CMK (cell line): ENCODE results near the gene PMS1.
A peak's percentile ranks its signal among the peaks of the same experiment; 100 is the strongest.
"Not testable (repeated sequence)": the region's sequence is repeated elsewhere in the genome, so short reads cannot be mapped to it uniquely, and the experiment has no call there.

Source experiments
- DNase-seq: peaks from one replicate; pipeline ENCODE4 v3.0.0-alpha.2; 2010; ENCODE audit warnings: low read depth

Gene PMS1

GRCh38 chr2:189783927-189784867, at the start of gene PMS1, which contains the start of gene ORMDL1:
Gene PMS1, plus strand, starts transcription at chr2:189784450. Its CDS starts 7,360 bp downstream, at chr2:189791810.
Gene ORMDL1, minus strand, starts transcription at chr2:189784339. Its CDS starts 1,744 bp downstream, at chr2:189782595.
- peak; percentile 70 for DNase-seq

DNA sequence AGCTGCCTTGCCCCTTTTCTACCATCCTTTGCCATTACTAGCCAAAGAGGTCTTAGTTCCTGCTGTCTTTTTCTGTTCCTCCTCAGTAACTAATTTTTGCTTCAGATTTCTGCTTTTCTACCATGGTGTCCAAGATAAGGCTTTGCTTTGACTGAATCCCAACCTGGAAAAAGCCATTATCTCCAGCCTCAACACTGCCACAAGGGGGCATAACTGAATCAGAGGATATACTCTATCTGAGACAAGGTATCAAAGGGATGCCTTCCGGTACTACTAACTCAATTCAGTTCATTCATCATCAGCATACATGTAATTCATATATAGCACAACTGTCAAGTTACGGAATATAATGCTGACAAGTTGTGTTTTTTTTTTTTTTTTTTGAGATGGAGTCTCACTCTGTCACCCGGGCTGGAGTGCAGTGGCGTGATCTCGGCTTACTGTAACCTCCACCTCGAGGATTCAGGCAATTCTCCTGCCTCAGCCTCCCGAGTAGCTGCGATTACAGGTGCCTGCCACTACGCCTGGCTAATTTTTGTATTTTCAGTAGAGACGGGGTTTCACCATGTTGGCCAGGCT, 33.1 kb upstream of the PMS1 start:
- DNase-seq: peak; percentile 4

- DNase-seq: no peak
Measured at GRCh38 chr2:189756311-189756952, 27.8 kb upstream of the PMS1 start.

DNA sequence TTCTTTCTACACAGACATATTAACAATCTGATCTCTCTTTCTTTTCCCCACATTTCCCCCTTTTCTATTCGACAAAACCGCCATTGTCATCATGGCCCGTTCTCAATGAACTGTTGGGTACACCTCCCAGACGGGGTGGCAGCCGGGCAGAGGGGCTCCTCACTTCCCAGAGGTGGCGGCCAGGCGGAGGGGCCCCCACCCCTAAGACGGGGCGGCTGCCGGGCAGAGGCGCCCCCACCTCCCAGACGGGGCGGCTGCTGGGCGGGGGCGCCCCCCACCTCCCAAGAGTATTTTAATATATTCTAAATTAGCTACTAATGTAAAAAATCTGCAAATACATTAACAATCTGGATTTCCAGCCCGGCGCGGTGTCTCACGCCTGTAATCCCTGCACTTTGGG, 24.1 kb upstream of the PMS1 start:
- DNase-seq: not testable (repeated sequence)

- no peak for DNase-seq
Measured at GRCh38 chr2:189762229-189762550, 22.1 kb upstream of the PMS1 start.

GRCh38 chr2:189762551-189763298, 21.5 kb upstream of the PMS1 start, which contains the start of gene OSGEPL1:
Gene OSGEPL1, minus strand, starts transcription at chr2:189762792. Its CDS starts 1,152 bp downstream, at chr2:189761640.
- DNase-seq: peak; percentile 88

GRCh38 chr2:189763908-189764661, 20.2 kb upstream of the PMS1 start:
- DNase-seq: no peak

DNA sequence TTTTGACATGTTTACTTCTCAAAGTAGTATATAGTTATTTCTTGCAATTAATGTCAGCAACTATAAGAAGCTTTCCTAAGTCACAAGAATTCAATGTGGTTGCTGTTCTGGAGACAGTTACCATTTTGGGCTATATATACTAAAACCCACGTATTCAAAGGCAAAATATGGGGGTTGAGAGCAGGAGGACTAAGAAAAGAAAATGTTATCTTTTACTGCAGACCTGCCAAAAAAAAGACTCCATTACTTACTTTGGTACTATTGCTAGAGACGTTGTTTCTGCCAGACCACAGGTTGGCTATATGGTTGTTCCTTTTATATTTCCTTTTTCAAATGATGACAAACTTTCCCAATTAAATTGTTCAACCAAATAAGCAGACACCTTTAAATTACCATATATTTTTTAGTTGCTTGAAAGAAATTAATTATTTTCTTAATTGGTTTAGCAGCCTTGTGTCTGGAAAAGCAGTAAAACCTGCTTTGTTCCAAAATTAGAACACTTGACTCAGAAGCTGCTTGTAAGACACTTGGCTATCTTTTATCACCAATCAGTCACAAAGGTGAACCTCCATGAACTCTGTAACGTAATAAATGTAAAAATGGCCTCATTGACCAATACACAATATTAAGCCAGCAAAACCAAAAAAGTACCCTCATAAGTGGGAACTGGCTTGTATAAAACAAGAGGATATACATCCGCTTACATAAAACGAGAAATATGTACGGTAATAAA, 13.5 kb upstream of the PMS1 start:
- DNase-seq: no peak

GRCh38 chr2:189772212-189772611, 12.0 kb upstream of the PMS1 start:
- DNase-seq: no peak

DNA sequence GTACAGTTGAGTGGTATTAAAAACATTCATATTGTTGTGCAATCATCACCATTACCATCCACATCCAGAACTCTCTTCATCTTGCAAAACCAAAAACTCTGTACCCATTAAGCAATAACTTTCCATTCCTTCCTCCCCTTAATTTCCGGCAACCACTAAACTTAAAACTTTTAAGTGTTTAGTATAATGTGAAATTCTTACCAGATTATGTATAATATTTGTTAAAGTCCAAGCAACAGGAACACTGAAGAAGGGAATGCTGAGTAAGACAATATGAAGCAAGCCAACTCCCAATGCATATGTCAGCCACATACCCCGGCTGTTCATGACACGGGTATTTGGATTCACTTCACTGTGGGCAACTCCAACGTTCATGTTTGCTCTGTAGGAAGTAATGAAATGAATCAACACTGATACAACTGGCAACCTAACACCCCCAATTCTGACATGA, 2.0 kb upstream of the PMS1 start:
- DNase-seq: no peak

DNA sequence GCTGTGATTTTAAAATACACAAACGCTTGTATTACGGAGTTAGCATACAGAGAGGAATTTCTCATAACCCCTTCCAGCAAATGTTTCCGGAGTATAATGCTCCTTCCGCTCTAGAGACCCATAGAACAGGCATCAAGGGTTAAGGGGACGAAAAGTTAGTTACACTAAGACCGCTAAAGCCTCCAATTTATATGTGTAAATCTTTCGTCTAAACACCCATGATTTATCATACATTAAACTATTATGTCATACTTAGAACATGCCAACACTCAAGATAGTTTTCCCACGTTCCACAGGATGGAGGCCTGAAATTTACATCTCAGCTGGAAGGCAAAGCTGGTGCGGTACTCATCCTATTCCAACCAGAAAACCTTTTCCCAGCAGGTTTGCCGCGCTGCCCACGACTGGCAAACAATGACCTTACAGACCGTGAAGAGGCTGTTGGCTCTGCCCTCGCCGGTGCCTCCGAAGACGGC, 761 bp upstream of the PMS1 start:
- no peak for DNase-seq

- DNase-seq: no peak
Measured at GRCh38 chr2:189791338-189792042, 7.2 kb downstream of the PMS1 start.

- DNase-seq: no peak
Measured at GRCh38 chr2:189794310-189794709, 10.1 kb downstream of the PMS1 start.

DNA sequence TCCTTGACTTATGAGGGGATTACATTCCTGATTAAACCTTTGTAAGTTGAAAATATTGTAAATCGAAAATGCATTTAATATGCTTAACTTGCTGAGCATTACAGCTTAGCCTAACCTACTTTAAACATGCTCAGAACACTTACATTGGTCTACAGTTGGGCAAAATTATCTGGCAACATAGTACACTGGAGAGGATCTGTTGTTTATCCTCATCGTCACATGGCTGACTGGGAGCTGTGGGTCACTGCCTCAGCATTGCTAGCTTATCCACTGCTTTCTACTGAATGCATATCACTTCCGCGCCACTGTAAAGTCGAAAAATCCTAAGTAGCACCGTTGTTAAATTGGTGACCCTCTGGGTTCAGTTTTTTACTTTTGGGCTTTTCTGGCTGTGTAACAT, 13.7 kb downstream of the PMS1 start:
- no peak for DNase-seq

GRCh38 chr2:189798312-189799029, 14.2 kb downstream of the PMS1 start:
- DNase-seq: no peak

GRCh38 chr2:189799030-189799331, 14.7 kb downstream of the PMS1 start:
- no peak for DNase-seq

- no peak for DNase-seq
Measured at GRCh38 chr2:189799531-189799930, 15.3 kb downstream of the PMS1 start.

DNA sequence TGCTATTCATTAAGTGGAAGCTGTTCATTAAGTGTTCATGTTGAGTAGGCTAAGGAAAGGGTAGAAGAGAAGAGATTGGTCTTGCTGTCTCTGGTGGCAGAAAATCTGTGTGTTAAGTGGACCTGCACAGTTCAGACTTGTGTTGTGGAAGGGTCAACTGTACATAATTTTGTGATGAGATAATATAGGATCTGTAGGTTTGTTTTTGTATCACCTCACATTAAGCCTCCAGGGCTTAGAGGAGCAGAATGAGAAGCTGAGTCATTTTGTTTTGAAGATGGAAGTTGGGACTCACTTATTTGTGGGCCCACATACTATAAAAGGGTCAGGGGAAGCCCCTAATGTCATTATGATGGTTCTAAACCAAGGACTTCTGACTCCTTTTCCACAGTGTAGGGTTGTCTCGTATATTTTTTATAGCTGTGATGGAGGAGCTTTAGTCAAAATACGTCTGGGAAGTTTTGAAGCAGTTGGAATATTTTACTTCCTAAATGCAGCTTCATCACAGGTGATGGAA, 18.2 kb downstream of the PMS1 start:
- no peak for DNase-seq

GRCh38 chr2:189803431-189803830, 19.2 kb downstream of the PMS1 start:
- DNase-seq: no peak
